GM10266 (cell line): ENCODE measurements around the gene SYT14.
"Not testable (repeated sequence)": the region's sequence is repeated elsewhere in the genome, so short reads cannot be mapped to it uniquely, and the experiment has no call there.

Source experiments
- DNase-seq: peaks from one replicate; pipeline ENCODE4 v3.0.0; 2012; ENCODE audit errors: extremely low spot score
- TF ChIP-seq, protein P1 (sequence below): IDR thresholded peaks from 2 replicates; pipeline ENCODE4 v1.5.1; 2012; ENCODE audit warnings: mild to moderate bottlenecking, low read depth; ENCODE audit not compliant: control insufficient read depth, insufficient read depth; ENCODE audit errors: missing control alignments

Gene SYT14

DNA sequence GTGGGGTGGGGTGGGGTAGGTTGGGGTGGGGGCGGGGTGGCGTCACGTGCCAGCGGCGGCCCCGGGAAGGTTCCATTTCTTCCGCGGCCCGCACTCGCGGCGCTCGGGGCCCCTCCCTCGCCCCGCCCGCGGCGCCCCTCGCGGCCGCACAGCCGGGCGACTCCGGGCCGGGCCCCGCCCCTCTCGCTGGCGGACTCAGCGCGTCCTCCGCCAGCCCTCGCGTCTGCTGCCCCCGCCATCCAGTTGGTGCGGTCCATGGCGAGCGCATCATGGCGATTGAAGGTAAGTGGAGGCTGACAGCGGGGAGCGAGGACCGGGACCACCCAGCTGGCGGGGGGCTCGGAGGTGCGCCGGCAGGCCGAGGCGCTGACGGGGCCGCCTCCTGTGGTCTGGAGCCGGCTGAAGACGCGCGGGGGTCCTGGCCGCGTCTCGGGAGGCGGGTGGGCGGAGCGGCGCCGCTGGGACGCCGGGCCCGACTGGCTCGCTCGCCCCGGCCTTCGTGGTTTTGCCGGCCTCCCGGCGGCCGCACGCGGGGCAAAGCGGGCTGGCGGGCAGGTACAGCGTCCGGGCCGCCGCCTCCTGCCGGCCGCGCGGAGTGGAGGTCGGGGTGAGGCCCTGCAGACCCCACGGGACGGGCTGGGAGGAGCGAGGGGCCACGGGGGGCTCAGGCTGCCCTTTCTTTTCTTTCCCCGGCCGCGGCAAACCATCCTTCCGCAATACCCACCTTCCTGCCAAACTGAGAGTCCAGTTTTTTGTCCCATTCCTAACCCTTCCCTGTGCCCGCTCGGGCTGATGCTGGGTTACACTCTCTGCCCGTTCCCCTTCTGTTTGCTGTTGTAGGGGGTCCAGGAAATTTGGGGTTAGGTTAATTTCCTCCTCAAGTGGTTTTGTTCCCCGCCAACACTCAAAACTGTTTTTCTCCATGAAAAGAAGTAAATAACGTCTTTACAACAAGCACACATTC is at the start of gene SYT14:
Gene SYT14 (plus strand): TSS at position 222 of the 964 bp plus-strand sequence. CDS start 48 bp downstream, at position 270.
- DNase-seq, result no peak
- TF ChIP-seq, protein P1, sequence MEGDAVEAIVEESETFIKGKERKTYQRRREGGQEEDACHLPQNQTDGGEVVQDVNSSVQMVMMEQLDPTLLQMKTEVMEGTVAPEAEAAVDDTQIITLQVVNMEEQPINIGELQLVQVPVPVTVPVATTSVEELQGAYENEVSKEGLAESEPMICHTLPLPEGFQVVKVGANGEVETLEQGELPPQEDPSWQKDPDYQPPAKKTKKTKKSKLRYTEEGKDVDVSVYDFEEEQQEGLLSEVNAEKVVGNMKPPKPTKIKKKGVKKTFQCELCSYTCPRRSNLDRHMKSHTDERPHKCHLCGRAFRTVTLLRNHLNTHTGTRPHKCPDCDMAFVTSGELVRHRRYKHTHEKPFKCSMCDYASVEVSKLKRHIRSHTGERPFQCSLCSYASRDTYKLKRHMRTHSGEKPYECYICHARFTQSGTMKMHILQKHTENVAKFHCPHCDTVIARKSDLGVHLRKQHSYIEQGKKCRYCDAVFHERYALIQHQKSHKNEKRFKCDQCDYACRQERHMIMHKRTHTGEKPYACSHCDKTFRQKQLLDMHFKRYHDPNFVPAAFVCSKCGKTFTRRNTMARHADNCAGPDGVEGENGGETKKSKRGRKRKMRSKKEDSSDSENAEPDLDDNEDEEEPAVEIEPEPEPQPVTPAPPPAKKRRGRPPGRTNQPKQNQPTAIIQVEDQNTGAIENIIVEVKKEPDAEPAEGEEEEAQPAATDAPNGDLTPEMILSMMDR, result no peak

DNA sequence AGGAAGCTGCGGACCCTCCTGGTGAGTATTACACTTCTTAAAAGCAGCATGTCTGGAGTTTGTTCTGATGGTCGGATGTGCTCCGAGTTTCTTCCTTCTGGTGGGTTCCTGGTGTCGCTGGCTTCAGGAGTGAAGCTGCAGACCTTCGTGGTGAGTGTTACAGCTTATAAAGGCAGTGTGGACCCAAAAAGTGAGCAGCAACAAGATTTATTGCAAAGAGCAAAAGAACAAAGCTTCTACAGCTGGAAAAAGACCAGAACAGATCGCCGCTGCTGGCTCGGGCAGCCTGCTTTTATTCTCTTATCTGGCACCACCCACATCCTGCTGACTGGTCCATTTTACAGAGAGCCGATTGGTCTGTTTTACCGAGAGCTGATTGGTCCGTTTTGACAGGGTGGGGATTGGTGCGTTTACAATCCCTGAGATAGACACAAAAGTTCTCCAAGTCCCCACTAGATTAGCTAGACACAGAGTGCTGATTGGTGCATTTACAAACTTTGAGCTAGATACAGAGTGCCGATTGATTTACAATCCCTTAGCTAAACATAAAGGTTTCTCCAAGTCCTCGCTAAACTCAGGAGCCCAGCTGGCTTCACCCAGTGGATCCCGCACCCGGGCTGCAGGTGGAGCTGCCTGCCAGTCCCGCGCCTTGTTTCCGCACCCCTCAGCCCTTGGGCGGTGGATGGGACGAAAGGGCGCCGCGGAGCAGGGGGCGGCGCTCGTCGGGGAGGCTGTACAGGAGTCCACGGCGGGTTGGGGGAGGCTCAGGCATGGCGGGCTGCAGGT is 49.5 kb upstream of the SYT14 start:
- not testable (repeated sequence) for DNase-seq

DNA sequence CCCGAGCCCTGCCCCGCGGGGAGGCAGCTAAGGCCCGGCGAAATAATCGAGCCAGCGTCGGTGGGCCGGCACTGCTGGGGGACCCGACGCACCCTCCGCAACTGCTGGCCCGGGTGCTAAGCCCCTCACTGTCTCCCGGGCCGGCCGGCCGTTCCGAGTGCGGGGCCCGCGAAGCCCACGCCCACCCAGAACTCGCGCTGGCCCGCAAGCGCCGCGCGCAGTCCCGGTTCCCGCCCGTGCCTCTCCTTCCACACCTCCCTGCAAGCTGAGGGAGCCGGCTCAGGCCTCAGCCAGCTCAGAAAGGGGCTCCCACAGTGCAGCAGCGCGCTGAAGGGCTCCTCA is 49.0 kb upstream of the SYT14 start:
- TF ChIP-seq, protein P1, result no peak
- no peak for DNase-seq

DNA sequence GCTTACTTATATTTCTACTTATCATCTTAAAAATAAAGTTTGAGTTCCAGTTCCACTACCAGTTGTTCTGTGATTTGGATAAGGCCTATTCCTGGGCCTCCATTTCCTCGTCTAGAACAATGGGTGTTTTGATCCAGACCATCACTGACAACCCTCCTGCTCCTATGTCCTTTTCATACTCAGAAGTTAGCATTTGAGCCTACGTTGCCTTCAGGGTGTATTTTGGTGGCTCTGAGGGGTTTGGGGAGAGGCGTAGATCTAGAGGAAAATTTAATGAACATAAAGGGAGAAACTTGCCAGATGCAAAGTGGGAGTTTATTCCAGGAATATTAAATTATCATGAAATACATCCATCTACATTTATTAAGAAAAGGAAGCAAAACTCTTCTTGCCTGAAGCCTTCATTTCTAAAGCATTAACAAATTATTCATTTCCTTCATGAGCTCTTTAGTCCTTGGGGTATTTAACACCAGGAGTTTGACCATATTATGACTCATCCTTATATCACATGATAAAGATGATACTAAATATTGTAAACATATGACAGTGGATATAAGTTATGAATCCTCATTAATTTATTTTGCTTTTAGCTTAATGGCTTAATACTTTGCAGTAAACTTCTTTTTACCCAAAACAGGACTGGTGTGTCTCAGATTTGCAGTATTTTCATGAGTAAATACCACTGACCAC is 47.2 kb upstream of the SYT14 start:
- no peak for DNase-seq
- TF ChIP-seq, protein P1, result no peak

DNA sequence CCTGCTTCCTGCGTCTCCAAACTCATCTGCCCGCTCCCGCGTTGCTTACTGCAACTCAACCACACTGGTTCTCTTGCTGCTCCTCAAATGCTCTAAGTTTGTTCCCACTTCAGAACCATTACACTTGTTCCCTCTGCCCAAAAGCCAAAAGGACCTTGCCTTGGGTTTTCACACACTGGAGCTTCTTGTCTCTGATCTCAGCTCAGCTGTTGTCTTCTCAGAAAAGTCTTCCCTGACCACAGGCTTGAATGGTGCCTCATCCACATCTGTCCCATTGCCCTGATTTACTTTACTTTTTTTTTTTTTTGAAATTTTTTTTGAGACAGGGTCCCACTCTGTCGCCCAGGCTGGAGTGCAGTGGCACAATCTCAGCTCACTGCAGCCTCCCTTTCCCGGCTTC is 44.3 kb upstream of the SYT14 start:
- TF ChIP-seq, protein P1, result no peak
- DNase-seq, result no peak

DNA sequence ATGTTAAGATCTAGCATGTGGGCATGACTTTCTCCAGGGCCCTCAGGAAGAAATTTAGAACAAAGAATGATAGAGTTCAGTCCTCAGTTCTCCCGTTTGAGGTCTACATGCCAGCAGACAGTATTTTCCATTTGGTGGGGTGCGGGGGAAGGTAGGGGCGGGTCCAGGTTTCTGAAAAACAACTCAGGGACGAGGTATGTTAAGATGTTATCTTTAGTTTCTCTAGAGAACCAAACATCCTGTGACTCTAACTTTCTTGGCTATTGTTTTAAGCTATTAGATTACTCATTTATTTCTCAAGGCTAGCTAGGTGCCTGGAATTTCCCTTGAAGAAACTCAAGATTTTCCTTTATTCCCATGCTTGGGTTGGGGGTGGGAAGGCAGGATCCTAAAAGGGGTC is 42.3 kb upstream of the SYT14 start:
- TF ChIP-seq, protein P1, result no peak
- DNase-seq, result no peak

DNA sequence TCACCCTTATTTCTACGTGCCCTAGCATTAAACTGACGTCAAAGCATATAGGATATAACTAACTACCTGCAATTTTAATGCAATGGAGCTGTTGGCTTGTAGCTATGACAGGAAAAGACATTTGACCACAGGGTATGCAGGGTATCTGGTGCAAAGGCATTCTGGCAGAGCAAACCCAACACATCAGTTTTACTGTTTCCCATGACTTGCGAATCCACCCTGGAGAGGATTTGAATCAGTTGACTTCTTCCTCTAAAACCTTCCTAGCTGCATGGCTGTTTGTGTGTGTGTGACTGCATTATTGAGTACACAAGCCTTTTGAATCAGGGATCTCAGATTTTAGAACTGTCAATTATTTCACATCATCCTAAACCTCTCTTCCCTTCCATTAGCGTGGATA is 41.7 kb upstream of the SYT14 start:
- TF ChIP-seq, protein P1, result no peak
- no peak for DNase-seq

DNA sequence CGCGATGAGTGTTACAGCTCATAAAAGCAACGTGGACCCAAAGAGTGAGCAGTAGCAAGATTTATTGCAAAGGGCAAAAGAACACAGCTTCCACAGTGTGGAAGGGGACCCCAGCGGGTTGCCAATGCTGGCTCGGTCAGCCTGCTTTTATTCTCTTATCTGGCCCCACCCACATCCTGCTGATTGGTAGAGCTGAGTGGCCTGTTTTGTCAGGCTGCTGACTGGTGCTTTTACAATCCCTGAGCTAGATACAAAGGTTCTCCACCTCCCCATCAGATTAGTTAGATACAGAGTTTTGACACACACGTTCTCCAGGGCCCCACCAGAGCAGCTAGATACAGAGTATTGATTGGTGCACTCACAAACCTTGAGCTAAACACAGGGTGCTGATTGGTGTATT is 39.7 kb upstream of the SYT14 start:
- DNase-seq, result not testable (repeated sequence)

DNA sequence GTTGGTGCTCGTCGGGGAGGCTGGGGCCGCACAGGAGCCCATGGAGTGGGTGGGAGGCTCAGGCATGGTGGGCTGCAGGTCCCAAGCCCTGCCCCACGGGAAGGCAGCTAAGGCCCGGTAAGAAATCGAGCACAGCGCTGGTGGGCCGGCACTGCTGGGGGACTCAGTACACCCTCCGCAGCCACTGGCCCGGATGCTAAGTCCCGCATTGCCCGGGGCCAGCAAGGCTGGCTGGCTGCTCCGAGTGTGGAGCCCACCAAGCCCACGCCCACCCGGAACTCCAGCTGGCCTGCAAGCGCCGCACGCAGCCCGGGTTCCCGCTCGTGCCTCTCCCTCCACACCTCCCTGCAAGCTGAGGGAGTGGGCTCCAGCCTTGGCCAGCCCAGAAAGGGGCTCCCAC is 39.2 kb upstream of the SYT14 start:
- not testable (repeated sequence) for DNase-seq
